ENCODE data around the gene CSMD2. TPM values are rescaled to one million over a fixed set of nuclear protein-coding genes. Genes with fewer than 3 reads are reported as not detected.

CSMD2 gene
- total and polyA plus RNA-seq, 12 donors, result 0.35 to 5.1 (median 1.5) TPM

- WGBS, 4 donors, result 77 to 85% (median 82%) methylated on average over 14 of the region's 14 CpGs
- intact Hi-C loops (cut with DNase I), result no loop called here
- H3K4me3 ChIP-seq, result no peak overlapping the region
- H3K9me3 ChIP-seq (replicated peaks in 1 of 3), result no peaks in the 10 kb centered on the region
- no peak for TF ChIP-seq CTCF (IDR thresholded peaks at IDR 0.05)
- H3K27me3 ChIP-seq, result no peaks in the 10 kb centered on the region
- H3K36me3 ChIP-seq (replicated peaks in 1 of 2), result no peaks in the 10 kb centered on the region
- no peak for DNase-seq
- no peaks in the 10 kb centered on the region for H3K4me1 ChIP-seq (replicated peaks in 1 of 2)
- no peak overlapping the region for H3K27ac ChIP-seq
Measured at GRCh38 chr1:33864460-33865389, 300.3 kb downstream of the CSMD2 start.

- no peak for DNase-seq
- Histone ChIP-seq H3K27ac (no peak within 1 kb of the TSS), H3K9me3 (replicated peaks in 1 of 3) (no peaks in the 10 kb centered on the region), H3K4me3 (no peak within 1 kb of the TSS), H3K36me3 (replicated peaks in 1 of 2) (no peaks in the 10 kb centered on the region), H3K27me3 (no peaks in the 10 kb centered on the region), H3K4me1 (replicated peaks in 1 of 2) (no peaks in the 10 kb centered on the region)
- TF ChIP-seq CTCF (IDR thresholded peaks at IDR 0.05) (no peak), POLR2A (IDR thresholded peaks at IDR 0.05) (no peak)
- WGBS, 4 donors, result 87 to 91% (median 88%) methylated on average over 3 of the region's 3 CpGs
- intact Hi-C loops (cut with DNase I), result no loop called here
Measured at GRCh38 chr1:33863779-33864178, 301.3 kb downstream of the CSMD2 start, which contains the start of gene HMGB4. Gene HMGB4, plus strand, starts transcription at chr1:33864079. Its CDS starts 113 bp downstream, at chr1:33864192.

GRCh38 chr1:33860671-33861070 is 304.4 kb downstream of the CSMD2 start:
- Histone ChIP-seq H3K27ac (no peak overlapping the region), H3K4me3 (no peak overlapping the region), H3K36me3 (replicated peaks in 1 of 2) (no peaks in the 10 kb centered on the region), H3K27me3 (no peaks in the 10 kb centered on the region), H3K4me1 (replicated peaks in 1 of 2) (no peaks in the 10 kb centered on the region), H3K9me3 (replicated peaks in 1 of 3) (no peaks in the 10 kb centered on the region)
- no peak for DNase-seq
- intact Hi-C loops (cut with DNase I), result no loop called here
- TF ChIP-seq POLR2A (IDR thresholded peaks at IDR 0.05) (no peak), CTCF (IDR thresholded peaks at IDR 0.05) (no peak)
- 83 to 93% (median 90%) methylated on average over 2 of the region's 2 CpGs for WGBS, 4 donors

GRCh38 chr1:33854091-33854490 is 310.9 kb downstream of the CSMD2 start:
- 86 to 93% (median 88%) methylated on average over 5 of the region's 5 CpGs for WGBS, 4 donors
- Histone ChIP-seq H3K9me3 (replicated peaks in 1 of 3) (no peaks in the 10 kb centered on the region), H3K27me3 (no peaks in the 10 kb centered on the region), H3K4me1 (replicated peaks in 1 of 2) (no peaks in the 10 kb centered on the region), H3K36me3 (replicated peaks in 1 of 2) (no peaks in the 10 kb centered on the region), H3K27ac (no peak overlapping the region), H3K4me3 (no peak overlapping the region)
- intact Hi-C loops (cut with DNase I), result no loop called here
- no peak for TF ChIP-seq POLR2A (IDR thresholded peaks at IDR 0.05)
- TF ChIP-seq CTCF (IDR thresholded peaks at IDR 0.05), result no peak
- no peak for DNase-seq
